ENCODE measurements around the gene ATF5. TPM values are rescaled to one million over a fixed set of nuclear protein-coding genes. Genes with fewer than 3 reads are reported as not detected.
A peak's percentile ranks its signal among the peaks of the same experiment; 100 is the strongest.

Gene ATF5
- total and polyA plus RNA-seq, 4 donors = 7.0 to 49.1 (median 33.9) TPM

DNA sequence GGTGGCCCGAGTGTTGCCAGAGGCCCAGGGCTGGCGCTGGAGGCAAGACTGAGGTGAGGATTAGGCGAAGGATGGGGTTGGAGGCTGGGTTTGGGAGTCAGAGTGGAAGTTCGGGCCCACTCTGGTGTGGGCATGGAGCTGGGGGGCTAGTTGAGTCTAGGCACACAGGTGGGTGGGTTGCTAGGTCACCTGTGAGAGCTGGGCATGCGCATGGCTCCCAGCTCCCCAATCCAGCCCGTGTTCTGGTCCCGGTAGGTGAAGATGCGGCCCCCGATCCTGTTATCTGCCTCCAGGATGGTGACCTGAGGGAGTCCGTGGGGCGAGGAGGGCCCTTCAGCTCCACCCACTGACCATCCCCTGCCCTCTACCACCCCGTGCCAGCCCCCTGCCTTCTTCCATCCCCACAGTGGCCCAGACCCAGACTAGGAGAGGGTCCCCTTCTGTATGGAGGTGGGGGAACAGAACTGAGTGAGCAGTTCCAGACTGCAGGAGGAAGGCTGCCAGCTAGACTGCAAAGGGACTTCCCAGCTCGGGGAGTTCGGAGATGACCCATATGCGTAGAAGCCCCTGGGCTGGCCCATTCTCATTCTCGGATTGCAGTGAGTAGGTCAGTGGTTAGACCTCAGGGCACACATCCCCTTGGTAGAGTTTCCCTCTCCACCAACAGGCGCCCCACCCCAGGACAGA is 34.0 kb upstream of the ATF5 start:
- TF ChIP-seq, protein P1, sequence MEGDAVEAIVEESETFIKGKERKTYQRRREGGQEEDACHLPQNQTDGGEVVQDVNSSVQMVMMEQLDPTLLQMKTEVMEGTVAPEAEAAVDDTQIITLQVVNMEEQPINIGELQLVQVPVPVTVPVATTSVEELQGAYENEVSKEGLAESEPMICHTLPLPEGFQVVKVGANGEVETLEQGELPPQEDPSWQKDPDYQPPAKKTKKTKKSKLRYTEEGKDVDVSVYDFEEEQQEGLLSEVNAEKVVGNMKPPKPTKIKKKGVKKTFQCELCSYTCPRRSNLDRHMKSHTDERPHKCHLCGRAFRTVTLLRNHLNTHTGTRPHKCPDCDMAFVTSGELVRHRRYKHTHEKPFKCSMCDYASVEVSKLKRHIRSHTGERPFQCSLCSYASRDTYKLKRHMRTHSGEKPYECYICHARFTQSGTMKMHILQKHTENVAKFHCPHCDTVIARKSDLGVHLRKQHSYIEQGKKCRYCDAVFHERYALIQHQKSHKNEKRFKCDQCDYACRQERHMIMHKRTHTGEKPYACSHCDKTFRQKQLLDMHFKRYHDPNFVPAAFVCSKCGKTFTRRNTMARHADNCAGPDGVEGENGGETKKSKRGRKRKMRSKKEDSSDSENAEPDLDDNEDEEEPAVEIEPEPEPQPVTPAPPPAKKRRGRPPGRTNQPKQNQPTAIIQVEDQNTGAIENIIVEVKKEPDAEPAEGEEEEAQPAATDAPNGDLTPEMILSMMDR (IDR thresholded peaks at IDR 0.05; ENCODE audit: control extremely low read depth, extremely low read depth) = no peak
- WGBS, 2 donors = 84 to 89% methylated on average over 17 of the region's 17 CpGs
- ATAC-seq (ENCODE audit: insufficient read depth, low FRiP score) = no peak
- Histone ChIP-seq H3K36me3 (ENCODE audit: control insufficient read depth in 4 of 4, insufficient read depth in 4 of 4, low read length in 4 of 4) (no peaks in the 10 kb centered on the region), H3K27ac (ENCODE audit: low read depth in 1 of 2, low read length in 1 of 2) (no peak overlapping the region), H3K9ac (ENCODE audit: insufficient read depth in 1 of 2, low read length in 2 of 2) (no peak overlapping the region), H3K27me3 (ENCODE audit: control insufficient read depth in 3 of 3, insufficient read depth in 3 of 3, low read length in 2 of 3) (peaks cover 0 to 7% (median 0%) of the 10 kb centered on the region in 3 donors), H3K9me3 (ENCODE audit: control insufficient read depth in 4 of 4, insufficient read depth in 3 of 4, low read length in 3 of 4) (no peaks in the 10 kb centered on the region), H3K4me3 (no peak overlapping the region), H3K4me1 (ENCODE audit: control insufficient read depth in 5 of 5, insufficient read depth in 5 of 5, low read length in 5 of 5) (peaks cover 0 to 11% (median 0%) of the 10 kb centered on the region in 5 donors)
- no peak for DNase-seq

DNA sequence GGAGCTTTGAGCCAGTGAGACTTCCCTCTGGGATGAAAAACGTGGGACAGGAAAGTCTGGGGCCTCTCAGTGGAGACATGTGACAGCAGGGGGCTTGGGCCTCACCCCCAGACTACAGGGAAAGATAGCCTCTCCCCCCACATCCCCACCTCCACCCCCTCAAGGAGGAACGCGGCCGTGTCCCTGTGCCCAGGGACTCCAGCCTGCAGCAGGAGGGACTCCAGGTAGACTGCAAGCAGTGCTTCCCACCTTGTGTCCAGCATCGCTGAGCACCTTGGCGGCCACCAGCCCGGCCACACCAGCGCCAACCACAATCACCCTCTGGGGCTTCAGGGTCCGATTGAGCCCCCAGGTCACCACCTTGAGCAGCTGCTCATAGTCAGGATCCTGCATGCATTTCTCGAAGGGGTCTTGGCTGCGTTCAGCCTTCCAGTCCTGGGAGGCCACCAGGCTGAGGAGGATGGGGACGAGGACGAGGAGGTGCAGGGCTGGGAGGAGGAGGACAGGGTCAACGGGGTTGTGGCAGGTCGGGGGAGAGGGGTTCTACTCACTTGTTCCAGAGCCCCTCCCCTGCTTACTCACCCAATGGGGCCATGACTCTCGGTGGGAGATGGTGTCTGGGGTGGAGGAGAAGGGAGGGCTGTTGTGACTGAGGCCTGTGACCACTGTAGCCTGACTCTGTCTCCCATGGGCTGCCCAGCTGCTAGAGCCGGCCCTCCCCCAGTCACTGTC is 33.3 kb upstream of the ATF5 start:
- TF ChIP-seq, protein P1 (IDR thresholded peaks at IDR 0.05; ENCODE audit: control extremely low read depth, extremely low read depth) = no peak
- H3K27ac ChIP-seq (ENCODE audit: low read depth in 1 of 2, low read length in 1 of 2) = no peak overlapping the region
- DNase-seq (no peak), ATAC-seq (ENCODE audit: insufficient read depth, low FRiP score) (no peak)
- no peak overlapping the region for H3K9ac ChIP-seq (ENCODE audit: insufficient read depth in 1 of 2, low read length in 2 of 2)
- H3K4me1 ChIP-seq (ENCODE audit: control insufficient read depth in 5 of 5, insufficient read depth in 5 of 5, low read length in 5 of 5) = peaks cover 0 to 6% (median 0%) of the 10 kb centered on the region in 5 donors
- H3K36me3 ChIP-seq (ENCODE audit: control insufficient read depth in 4 of 4, insufficient read depth in 4 of 4, low read length in 4 of 4) = no peaks in the 10 kb centered on the region
- no peak overlapping the region for H3K4me3 ChIP-seq
- H3K9me3 ChIP-seq (ENCODE audit: control insufficient read depth in 4 of 4, insufficient read depth in 3 of 4, low read length in 3 of 4) = no peaks in the 10 kb centered on the region
- WGBS, 2 donors = 71 to 78% methylated on average over 17 of the region's 17 CpGs
- peaks cover 0 to 7% (median 0%) of the 10 kb centered on the region in 3 donors for H3K27me3 ChIP-seq (ENCODE audit: control insufficient read depth in 3 of 3, insufficient read depth in 3 of 3, low read length in 2 of 3)

DNA sequence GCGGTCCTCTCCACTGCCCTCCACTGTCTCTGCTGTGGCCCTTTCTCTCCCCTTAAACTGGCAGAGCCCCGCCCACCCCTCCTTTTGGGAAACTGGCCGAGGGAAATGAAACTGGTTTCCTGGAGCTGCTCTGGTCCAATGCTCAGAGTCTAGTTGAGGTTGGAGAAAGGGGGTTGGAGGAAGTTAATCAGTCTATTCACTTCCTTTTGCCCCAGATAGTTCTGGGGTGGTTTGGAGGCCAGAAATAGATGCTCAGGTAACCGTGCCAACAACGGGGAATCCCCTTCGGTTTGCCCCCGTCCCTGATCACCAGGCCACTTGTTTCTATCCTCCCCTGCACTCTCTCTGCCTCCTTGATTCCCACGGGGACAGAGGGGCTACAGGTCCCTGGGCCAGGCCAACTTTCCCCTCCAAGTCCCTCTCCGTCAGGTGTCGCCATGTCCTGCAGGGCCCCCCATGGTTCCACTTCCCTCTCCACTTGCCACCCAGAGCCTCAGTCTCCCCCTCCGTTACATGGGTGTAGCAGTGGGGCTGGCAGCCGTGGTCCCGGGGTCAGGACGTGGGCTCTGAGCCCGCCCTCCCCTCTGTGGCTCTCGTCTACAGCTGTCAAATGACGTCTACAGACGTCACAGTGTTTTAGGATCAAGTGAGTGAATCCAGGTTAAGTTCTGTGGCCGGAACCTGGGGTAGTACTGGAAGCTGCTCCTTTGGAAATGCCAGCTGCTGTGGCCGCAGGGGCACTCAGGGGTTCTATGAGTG is 32.0 kb upstream of the ATF5 start, which contains the start of gene IL4I1:
Gene IL4I1, minus strand, starts transcription at position 25 of the 759 bp plus-strand sequence. CDS start 727 bp downstream, outside the sequence.
- ATAC-seq (ENCODE audit: insufficient read depth, low FRiP score) (peak; percentile 28), DNase-seq (no peak)
- Histone ChIP-seq H3K9ac (ENCODE audit: insufficient read depth in 1 of 2, low read length in 2 of 2) (no peak within 1 kb of the TSS), H3K27me3 (ENCODE audit: control insufficient read depth in 3 of 3, insufficient read depth in 3 of 3, low read length in 2 of 3) (peaks cover 0 to 7% (median 0%) of the 10 kb centered on the region in 3 donors), H3K27ac (ENCODE audit: low read depth in 1 of 2, low read length in 1 of 2) (peak within 1 kb of the TSS in 1 of 2 donors; percentile 10), H3K4me1 (ENCODE audit: control insufficient read depth in 5 of 5, insufficient read depth in 5 of 5, low read length in 5 of 5) (peaks cover 0 to 6% (median 0%) of the 10 kb centered on the region in 5 donors), H3K36me3 (ENCODE audit: control insufficient read depth in 4 of 4, insufficient read depth in 4 of 4, low read length in 4 of 4) (no peaks in the 10 kb centered on the region), H3K4me3 (no peak within 1 kb of the TSS), H3K9me3 (ENCODE audit: control insufficient read depth in 4 of 4, insufficient read depth in 3 of 4, low read length in 3 of 4) (no peaks in the 10 kb centered on the region)
- WGBS, 2 donors = 16 to 27% methylated on average over 20 of the region's 20 CpGs
- TF ChIP-seq, protein P1 (IDR thresholded peaks at IDR 0.05; ENCODE audit: control extremely low read depth, extremely low read depth) = no peak

Data from lung (tissue), 12 donors.